GM12878 (cell line): ENCODE measurements around the gene KLLN. TPM values are rescaled to one million over a fixed set of nuclear protein-coding genes. Genes with fewer than 3 reads are reported as not detected.

ENCODE experiments used
- ATAC-seq: fragments of 200-7000 bp; cut with Tn5 transposase; 3 replicates; pipeline ENCODE4 v1.9.1; 2020; ENCODE audit warnings: mild to moderate bottlenecking, moderate library complexity
- Bru-seq: library from RNA; stranded (reverse); fragments of 400-500 nt; gene quantifications from one replicate; lab custom pipeline; 2021; lab: Mats Ljungman, UMichigan
- BruChase-seq, 2 experiments: library from RNA; stranded (reverse); fragments of 400-500 nt; gene quantifications; one replicate each; lab custom pipeline; 2021; lab: Mats Ljungman, UMichigan
- BruUV-seq: library from RNA; stranded (reverse); fragments of 400-500 nt; replicated peaks from 2 replicates; lab custom pipeline; 2021; lab: Mats Ljungman, UMichigan
- CTCF ChIA-PET: fragments of 300-600 bp; sonication (Branson Sonifier 250); formaldehyde crosslinking; extraction: SDS; loops from one replicate; lab custom pipeline; 2021; ENCODE audit warnings: inconsistent platforms; lab: Yijun Ruan, JAX
- POLR2A ChIA-PET: fragments of 350-600 bp; formaldehyde crosslinking; extraction: SDS; loops from one replicate; lab custom pipeline; 2021; ENCODE audit warnings: inconsistent platforms; lab: Charles Lee
- RAD21 ChIA-PET: fragments of 300-600 bp; sonication (Branson Sonifier 250); formaldehyde crosslinking; loops from one replicate; lab custom pipeline; 2023; ENCODE audit warnings: antibody characterized with exemption; ENCODE audit not compliant: unreplicated experiment; lab: Charles Lee
- SMC1A ChIA-PET: fragments of 300-600 bp; sonication (Branson Sonifier 250); formaldehyde crosslinking; loops from one replicate; lab custom pipeline; 2023; ENCODE audit not compliant: unreplicated experiment, uncharacterized antibody; lab: Charles Lee
- DNase-seq: peaks from one replicate; pipeline ENCODE4 v3.0.0-alpha.2; 2011; ENCODE audit warnings: low read depth, low spot score
- FAIRE-seq: peaks from 3 replicates; lab custom pipeline; 2011; peaks lifted over from hg19 to GRCh38; lab: Jason Lieb, UNC
- H2AFZ ChIP-seq: 2 replicates; pipeline ENCODE4 v1.6.0; 2011; ENCODE audit warnings: low read depth, low read length, control low read depth; ENCODE audit not compliant: control insufficient read depth
- H3K27ac ChIP-seq: 2 replicates; pipeline ENCODE4 v1.5.1; 2011; ENCODE audit warnings: control low read depth; ENCODE audit not compliant: control insufficient read depth, insufficient read depth
- H3K27me3 ChIP-seq, 2 experiments: replicated peaks in 1 of 2; 2 replicates each; pipeline versions ENCODE4 v1.6.0 to v1.6.1; 2011; ENCODE audit warnings: low read length in 1 of 2; ENCODE audit not compliant: control insufficient read depth in 2 of 2, insufficient read depth in 2 of 2
- H3K36me3 ChIP-seq, 2 experiments: 2 replicates each; pipeline ENCODE4 v1.5.1; 2011; ENCODE audit warnings: low read length in 1 of 2; ENCODE audit not compliant: control insufficient read depth in 2 of 2, insufficient read depth in 2 of 2
- H3K4me1 ChIP-seq: 2 replicates; pipeline ENCODE4 v1.6.1; 2011; ENCODE audit warnings: mild to moderate bottlenecking, low read length, moderate library complexity, mixed read lengths; ENCODE audit not compliant: control insufficient read depth, insufficient read depth
- H3K4me2 ChIP-seq: 2 replicates; pipeline ENCODE4 v1.6.0; 2011; ENCODE audit warnings: control low read depth; ENCODE audit not compliant: control insufficient read depth, insufficient read depth
- H3K4me3 ChIP-seq: fragments of 200-600 bp; sonication (generic); 2 replicates; pipeline ENCODE4 v1.5.1; 2016
- H3K79me2 ChIP-seq: 2 replicates; pipeline ENCODE4 v1.6.0; 2011; ENCODE audit warnings: low read length; ENCODE audit not compliant: control insufficient read depth, insufficient read depth
- H3K9ac ChIP-seq: 2 replicates; pipeline ENCODE4 v1.8.0; 2011; ENCODE audit warnings: low read length, control low read depth, mixed read lengths; ENCODE audit not compliant: control insufficient read depth, insufficient read depth
- H3K9me3 ChIP-seq: replicated peaks from 3 replicates; pipeline ENCODE4 v1.5.1; 2011; ENCODE audit warnings: mild to moderate bottlenecking, low read length; ENCODE audit not compliant: control insufficient read depth, insufficient read depth
- H4K20me1 ChIP-seq: 2 replicates; pipeline ENCODE4 v1.6.0; 2011; ENCODE audit not compliant: control insufficient read depth, insufficient read depth
- HDAC2 ChIP-seq: fragments of 200-600 bp; sonication (generic); IDR thresholded peaks from 2 replicates; pipeline ENCODE4 v1.6.1; 2017
- HSF1 ChIP-seq: fragments of 150-350 bp; IDR thresholded peaks from 2 replicates; pipeline ENCODE4 v1.6.1; 2014; ENCODE audit warnings: mild to moderate bottlenecking, low read depth, low read length
- NFYA ChIP-seq: IDR thresholded peaks from 2 replicates; pipeline ENCODE4 v1.6.1; 2011; ENCODE audit warnings: low read depth, mild to moderate bottlenecking, low read length, improper control_type of control experiment, borderline replicate concordance
- NFYB ChIP-seq: IDR thresholded peaks from 2 replicates; pipeline ENCODE4 v1.6.1; 2011; ENCODE audit warnings: low read depth, mild to moderate bottlenecking, low read length, improper control_type of control experiment, moderate library complexity; ENCODE audit not compliant: insufficient read depth
- NR2C1 ChIP-seq: fragments of 450-650 bp; IDR thresholded peaks from 2 replicates; pipeline ENCODE4 v1.6.1; 2017; ENCODE audit warnings: antibody characterized with exemption, mild to moderate bottlenecking, moderate library complexity
- POLR2AphosphoS2 ChIP-seq: IDR thresholded peaks from 2 replicates; pipeline ENCODE4 v1.6.1; 2011; ENCODE audit warnings: low read depth, mild to moderate bottlenecking, low read length, improper control_type of control experiment, moderate library complexity
- POU2F2 ChIP-seq: IDR thresholded peaks from 3 replicates; pipeline ENCODE4 v1.6.1; 2011; ENCODE audit warnings: low read depth, mild to moderate bottlenecking, low read length, borderline replicate concordance
- RELA ChIP-seq: fragments of 450-650 bp; IDR thresholded peaks from 2 replicates; pipeline ENCODE4 v1.8.0; 2014; ENCODE audit warnings: borderline replicate concordance; ENCODE audit not compliant: partially characterized antibody
- RFX5 ChIP-seq: IDR thresholded peaks from 2 replicates; pipeline ENCODE4 v1.6.1; 2011; ENCODE audit warnings: low read depth, low read length, improper control_type of control experiment
- SKIL ChIP-seq: fragments of 450-650 bp; IDR thresholded peaks from 2 replicates; pipeline ENCODE4 v1.6.1; 2017; ENCODE audit warnings: mild to moderate bottlenecking, low read depth, inconsistent platforms; ENCODE audit not compliant: poor library complexity, severe bottlenecking
- SMARCA5 ChIP-seq: fragments of 450-650 bp; IDR thresholded peaks from 2 replicates; pipeline ENCODE4 v1.6.1; 2017; ENCODE audit warnings: mild to moderate bottlenecking
- SP1 ChIP-seq: IDR thresholded peaks from one replicate; pipeline ENCODE4 v1.6.1; 2011; ENCODE audit warnings: low read depth, low read length
- SREBF1 ChIP-seq: IDR thresholded peaks from 2 replicates; pipeline ENCODE4 v1.6.1; 2012; ENCODE audit warnings: mild to moderate bottlenecking, low read length
- SRF ChIP-seq, 2 experiments: IDR thresholded peaks; 2 replicates each; pipeline ENCODE4 v1.6.1; 2011; ENCODE audit warnings: low read depth in 2 of 2, low read length in 2 of 2, mild to moderate bottlenecking in 1 of 2, moderate library complexity in 1 of 2
- TCF12 ChIP-seq: IDR thresholded peaks from 2 replicates; pipeline ENCODE4 v1.6.1; 2011; ENCODE audit warnings: low read depth, mild to moderate bottlenecking, low read length
- WGBS: methylation state at CpG from one replicate; pipeline ENCODE4 v1.1.6; 2016; ENCODE audit warnings: low lambda C conversion rate; ENCODE audit not compliant: insufficient replicate concordance, insufficient coverage; ENCODE audit errors: missing lambda C conversion rate; 5-methylcytosine and 5-hydroxymethylcytosine counted together
- in situ Hi-C: fragments of 300-500 bp; cut with MboI; formaldehyde crosslinking; loops from 9 replicates; pipeline ENCODE4 v1.14.3; 2018; ENCODE audit warnings: mixed read lengths
- intact Hi-C: fragments of 100-400 bp; cut with micrococcal nuclease; formaldehyde crosslinking; loops from one replicate; pipeline ENCODE4 v1.14.2; 2022; ENCODE audit not compliant: unreplicated experiment
- long read RNA-seq, 2 experiments: library from polyadenylated mRNA; unstranded; transcript quantifications; one replicate each; pipeline ENCODE4 v2.0.0, GENCODE V29; 2019 to 2020
- polyA minus RNA-seq, 3 experiments: library from RNA; depleted of rRNA, polyadenylated mRNA; stranded (reverse); fragments of >200 nt; gene quantifications; 2 replicates each; pipeline ENCODE4 v1.2.3, GENCODE V29; 2011
- polyA plus RNA-seq, 11 experiments: library from polyadenylated mRNA; depleted of rRNA in 4 of 11; unstranded in 6 of 11; stranded (reverse) in 5 of 11; fragments of >200 nt; fragmentation: Nextera tagmentation in 4 of 11; fragmentation: Illumina TruSeq in 1 of 11; extraction: Ambion mirVana in 4 of 11; extraction: Trizol in 1 of 11; gene quantifications; 1 replicate in 1 of 11; 2 replicates in 10 of 11; pipeline versions ENCODE4 v1.2.1 to v1.2.3, GENCODE V29; 2011 to 2016; ENCODE audit warnings: inconsistent platforms in 2 of 11, missing spikeins in 2 of 11, low read depth in 1 of 11
- total RNA-seq, 4 experiments: library from RNA; depleted of rRNA in 3 of 4; stranded (reverse); fragments of >200 nt in 3 of 4; fragmentation: Illumina TruSeq in 1 of 4; extraction: Trizol in 1 of 4; gene quantifications; 2 replicates each; pipeline versions ENCODE4 v1.2.1 to v1.2.3, GENCODE V29; 2013 to 2021

Gene KLLN
- 3.1 and 3.4 TPM in 2 replicates for total RNA-seq (2013; cell fraction: nucleolus; rRNA removed)
- total RNA-seq (2014; rRNA removed) (1.4 and 1.7 TPM in 2 replicates), total RNA-seq (2014; rRNA removed; fragmentation: Illumina TruSeq; extraction: Trizol) (1.5 TPM in 2 replicates), total RNA-seq (2021) (1.9 and 2.0 TPM in 2 replicates), polyA plus RNA-seq (2011; rRNA removed) (0.86 and 0.87 TPM in 2 replicates), polyA plus RNA-seq (2014; fragmentation: Illumina TruSeq; extraction: Trizol) (1.7 and 2.1 TPM in 2 replicates), polyA plus RNA-seq (2014; fragmentation: Nextera tagmentation; extraction: Ambion mirVana) (1 to 10 TPM; 2.0 to 2.1 TPM), polyA plus RNA-seq (2014; rRNA removed) (1.1 TPM in 2 replicates), polyA plus RNA-seq (2016; fragmentation: Nextera tagmentation; extraction: Ambion mirVana) (1 to 10 TPM; 1.8 to 2.2 TPM), polyA minus RNA-seq (2011; rRNA and poly(A)+ RNA removed) (2.0 and 2.2 TPM in 2 replicates), Bru-seq, nascent RNA (percentile 50 among the genes with signal in this experiment), BruChase-seq, experiment 1, labeled RNA remaining after a 6-hour chase (percentile 48 among the genes with signal in this experiment), BruChase-seq, experiment 2, labeled RNA remaining after a 2-hour chase (percentile 49 among the genes with signal in this experiment)
- polyA plus RNA-seq (2011; ENCODE audit: low read depth) = 0.62 TPM
- polyA plus RNA-seq (2011; cell fraction: cytosol; rRNA removed) = 0.91 and 1.0 TPM in 2 replicates
- polyA plus RNA-seq (2011; cell fraction: nucleus; rRNA removed) = 1.3 and 1.7 TPM in 2 replicates
- 0.99 and 1.5 TPM in 2 replicates for polyA plus RNA-seq (2012)
- polyA minus RNA-seq (2011; cell fraction: cytosol; rRNA and poly(A)+ RNA removed) = 0.94 and 1.3 TPM in 2 replicates
- polyA minus RNA-seq (2011; cell fraction: nucleus; rRNA and poly(A)+ RNA removed) = 3.6 and 5.4 TPM in 2 replicates
- long read RNA-seq, experiment 1 = 0 reads
- long read RNA-seq, experiment 2, full-length matches to known transcripts = 2 of 2 reads
- long read RNA-seq, experiment 2, partial matches to known transcripts = 0 of 2 reads
- long read RNA-seq, experiment 2, other reads (novel, unspliced or antisense) = 0 of 2 reads

- peak; percentile 60 for ATAC-seq
- peak within 1 kb of the TSS; percentile 89 for H3K4me2 ChIP-seq
- no peaks in the 10 kb centered on the region for H4K20me1 ChIP-seq
- SMC1A ChIA-PET = interaction anchor here (1.0 to 6.9 kb wide), 16 partner anchors 11 to 689 kb away, joined by 3 to 140 read pairs (median 12); partner anchors contain the start of gene ATAD1
- under 1% methylated on average over 52 of the region's 89 CpGs for WGBS
- intact Hi-C loops (loop anchor here (2.0 to 5.0 kb wide), 3 partner anchors 69 to 424 kb away; no protein-coding TSS in a partner anchor), in situ Hi-C loops (loop anchor here (5.0 to 10.0 kb wide), 5 partner anchors 202 to 689 kb away; no protein-coding TSS in a partner anchor)
- peak within 1 kb of the TSS; percentile 98 for H3K27ac ChIP-seq
- RAD21 ChIA-PET = interaction anchor here (0.8 to 6.4 kb wide), 19 partner anchors 8 to 691 kb away, joined by 3 to 158 read pairs (median 11); no protein-coding TSS in a partner anchor
- peak within 1 kb of the TSS; percentile 94 for H3K4me3 ChIP-seq
- H3K27me3 ChIP-seq = no peaks in the 10 kb centered on the region
- H2AFZ ChIP-seq = peak within 1 kb of the TSS; percentile 73
- CTCF ChIA-PET = interaction anchor here (0.7 to 3.8 kb wide), 12 partner anchors 11 to 718 kb away, joined by 3 to 98 read pairs (median 5); no protein-coding TSS in a partner anchor
- peak within 1 kb of the TSS; percentile 99 for H3K9ac ChIP-seq
- POLR2A ChIA-PET = interaction anchor here (0.8 to 3.3 kb wide), 11 partner anchors 8 to 525 kb away, joined by 3 to 53 read pairs (median 7); no protein-coding TSS in a partner anchor
- FAIRE-seq = no peak
- no peaks in the 10 kb centered on the region for H3K9me3 ChIP-seq
- peaks cover 8% of the 10 kb centered on the region for H3K4me1 ChIP-seq
- peaks cover 78% of the 10 kb centered on the region for H3K79me2 ChIP-seq
- DNase-seq = peak; percentile 55
- H3K36me3 ChIP-seq = 0 out of 4 replicates have a peak, but pooled peaks cover 0 to under 1% of the 10 kb centered on the region in 2 experiments
- BruUV-seq = no TSS peak
- TF ChIP-seq NFYB (no peak), SKIL (no peak), NR2C1 (peak; percentile 61), HSF1 (no peak), HDAC2 (no peak), NFYA (no peak), RELA (peak; percentile 54), SREBF1 (no peak), SRF (IDR thresholded peaks at IDR 0.05; ENCODE audit: low read depth in 2 of 2, low read length in 2 of 2) (peak in 1 of 2 experiments; percentile 68; a peak in 1 of 4 replicates), POLR2AphosphoS2 (peak; percentile 68; the same call in 1 of the 2 replicates), SMARCA5 (peak; percentile 97), SP1 (peak; percentile 51), TCF12 (peak; percentile 47; the same call in 1 of the 2 replicates), RFX5 (no peak), POU2F2 (peak; percentile 80)
Observed at GRCh38 chr10:87863053-87863943, at the start of gene KLLN, which contains the start of gene PTEN. TSS of gene KLLN (minus strand) at chr10:87863533. CDS start at chr10:87862487, 1,046 bp downstream. TSS of gene PTEN (plus strand) at chr10:87863625. CDS start at chr10:87864470, 845 bp downstream.
